ENCODE results near the gene CLIC3. TPM values are rescaled to one million over a fixed set of nuclear protein-coding genes. Genes with fewer than 3 reads are reported as not detected.

Gene CLIC3
- polyA plus RNA-seq, 2 donors = 351 to 474 TPM

- no peaks in the 10 kb centered on the region for H3K36me3 ChIP-seq (ENCODE audit: control insufficient read depth in 2 of 2, insufficient read depth in 2 of 2, low read length in 1 of 2)
- no peak overlapping the region for H3K4me3 ChIP-seq (ENCODE audit: low read depth in 1 of 2, low read length in 2 of 2)
- no peaks in the 10 kb centered on the region for H3K9me3 ChIP-seq (ENCODE audit: control insufficient read depth in 2 of 2, insufficient read depth in 1 of 2, low read depth in 1 of 2, low read length in 1 of 2)
- WGBS, 2 donors = 86 to 87% methylated on average over 11 of the region's 11 CpGs
- H3K27me3 ChIP-seq (ENCODE audit: control insufficient read depth in 1 of 2, insufficient read depth in 2 of 2, low read length in 2 of 2) = no peaks in the 10 kb centered on the region
- no peak overlapping the region for H3K27ac ChIP-seq (ENCODE audit: low read depth in 2 of 2, low read length in 1 of 2)
- H3K4me1 ChIP-seq (ENCODE audit: control insufficient read depth in 2 of 2, insufficient read depth in 2 of 2, low read length in 1 of 2) = peaks cover 6 to 17% of the 10 kb centered on the region in 2 donors
Measured at GRCh38 chr9:136962701-136963248, 33.6 kb downstream of the CLIC3 start.

- Histone ChIP-seq H3K36me3 (ENCODE audit: control insufficient read depth in 2 of 2, insufficient read depth in 2 of 2, low read length in 1 of 2) (no peaks in the 10 kb centered on the region), H3K27ac (ENCODE audit: low read depth in 2 of 2, low read length in 1 of 2) (no peak overlapping the region), H3K9me3 (ENCODE audit: control insufficient read depth in 2 of 2, insufficient read depth in 1 of 2, low read depth in 1 of 2, low read length in 1 of 2) (no peaks in the 10 kb centered on the region), H3K27me3 (ENCODE audit: control insufficient read depth in 1 of 2, insufficient read depth in 2 of 2, low read length in 2 of 2) (no peaks in the 10 kb centered on the region), H3K4me1 (ENCODE audit: control insufficient read depth in 2 of 2, insufficient read depth in 2 of 2, low read length in 1 of 2) (peaks cover 6 to 17% of the 10 kb centered on the region in 2 donors), H3K4me3 (ENCODE audit: low read depth in 1 of 2, low read length in 2 of 2) (no peak overlapping the region)
- WGBS, 2 donors = 95 to 96% methylated on average over 9 of the region's 9 CpGs
Measured at GRCh38 chr9:136962163-136962562, 34.2 kb downstream of the CLIC3 start.

GRCh38 chr9:136961279-136962065 is 34.9 kb downstream of the CLIC3 start:
- 50 to 57% methylated on average over 21 to 23 of the region's 23 CpGs for WGBS, 2 donors
- H3K27ac ChIP-seq (ENCODE audit: low read depth in 2 of 2, low read length in 1 of 2) = peak overlapping the region in 1 of 2 donors; percentile 26
- no peaks in the 10 kb centered on the region for H3K9me3 ChIP-seq (ENCODE audit: control insufficient read depth in 2 of 2, insufficient read depth in 1 of 2, low read depth in 1 of 2, low read length in 1 of 2)
- H3K4me3 ChIP-seq (ENCODE audit: low read depth in 1 of 2, low read length in 2 of 2) = no peak overlapping the region
- H3K36me3 ChIP-seq (ENCODE audit: control insufficient read depth in 2 of 2, insufficient read depth in 2 of 2, low read length in 1 of 2) = no peaks in the 10 kb centered on the region
- H3K4me1 ChIP-seq (ENCODE audit: control insufficient read depth in 2 of 2, insufficient read depth in 2 of 2, low read length in 1 of 2) = peaks cover 6 to 17% of the 10 kb centered on the region in 2 donors
- H3K27me3 ChIP-seq (ENCODE audit: control insufficient read depth in 1 of 2, insufficient read depth in 2 of 2, low read length in 2 of 2) = no peaks in the 10 kb centered on the region

- H3K4me3 ChIP-seq (ENCODE audit: low read depth in 1 of 2, low read length in 2 of 2) = no peak overlapping the region
- no peaks in the 10 kb centered on the region for H3K36me3 ChIP-seq (ENCODE audit: control insufficient read depth in 2 of 2, insufficient read depth in 2 of 2, low read length in 1 of 2)
- H3K9me3 ChIP-seq (ENCODE audit: control insufficient read depth in 2 of 2, insufficient read depth in 1 of 2, low read depth in 1 of 2, low read length in 1 of 2) = no peaks in the 10 kb centered on the region
- WGBS, 2 donors = 74 to 76% methylated on average over 15 of the region's 15 CpGs
- H3K4me1 ChIP-seq (ENCODE audit: control insufficient read depth in 2 of 2, insufficient read depth in 2 of 2, low read length in 1 of 2) = peaks cover 6 to 16% of the 10 kb centered on the region in 2 donors
- no peaks in the 10 kb centered on the region for H3K27me3 ChIP-seq (ENCODE audit: control insufficient read depth in 1 of 2, insufficient read depth in 2 of 2, low read length in 2 of 2)
- no peak overlapping the region for H3K27ac ChIP-seq (ENCODE audit: low read depth in 2 of 2, low read length in 1 of 2)
Measured at GRCh38 chr9:136960938-136961275, 35.5 kb downstream of the CLIC3 start.

- Histone ChIP-seq H3K36me3 (ENCODE audit: control insufficient read depth in 2 of 2, insufficient read depth in 2 of 2, low read length in 1 of 2) (no peaks in the 10 kb centered on the region), H3K4me3 (ENCODE audit: low read depth in 1 of 2, low read length in 2 of 2) (no peak overlapping the region), H3K9me3 (ENCODE audit: control insufficient read depth in 2 of 2, insufficient read depth in 1 of 2, low read depth in 1 of 2, low read length in 1 of 2) (no peaks in the 10 kb centered on the region), H3K4me1 (ENCODE audit: control insufficient read depth in 2 of 2, insufficient read depth in 2 of 2, low read length in 1 of 2) (peaks cover 6 to 15% of the 10 kb centered on the region in 2 donors), H3K27ac (ENCODE audit: low read depth in 2 of 2, low read length in 1 of 2) (no peak overlapping the region), H3K27me3 (ENCODE audit: control insufficient read depth in 1 of 2, insufficient read depth in 2 of 2, low read length in 2 of 2) (no peaks in the 10 kb centered on the region)
- WGBS, 2 donors = 81% methylated on average over 19 of the region's 19 CpGs
Measured at GRCh38 chr9:136960212-136960937, 36.0 kb downstream of the CLIC3 start.

- H3K36me3 ChIP-seq (ENCODE audit: control insufficient read depth in 2 of 2, insufficient read depth in 2 of 2, low read length in 1 of 2) = no peaks in the 10 kb centered on the region
- peaks cover 6 to 12% of the 10 kb centered on the region in 2 donors for H3K4me1 ChIP-seq (ENCODE audit: control insufficient read depth in 2 of 2, insufficient read depth in 2 of 2, low read length in 1 of 2)
- H3K9me3 ChIP-seq (ENCODE audit: control insufficient read depth in 2 of 2, insufficient read depth in 1 of 2, low read depth in 1 of 2, low read length in 1 of 2) = no peaks in the 10 kb centered on the region
- no peak overlapping the region for H3K4me3 ChIP-seq (ENCODE audit: low read depth in 1 of 2, low read length in 2 of 2)
- no peak overlapping the region for H3K27ac ChIP-seq (ENCODE audit: low read depth in 2 of 2, low read length in 1 of 2)
- 89% methylated on average over 26 to 28 of the region's 28 CpGs for WGBS, 2 donors
- no peaks in the 10 kb centered on the region for H3K27me3 ChIP-seq (ENCODE audit: control insufficient read depth in 1 of 2, insufficient read depth in 2 of 2, low read length in 2 of 2)
Measured at GRCh38 chr9:136958898-136959850, 37.2 kb downstream of the CLIC3 start.

- H3K9me3 ChIP-seq (ENCODE audit: control insufficient read depth in 2 of 2, insufficient read depth in 1 of 2, low read depth in 1 of 2, low read length in 1 of 2) = no peaks in the 10 kb centered on the region
- H3K36me3 ChIP-seq (ENCODE audit: control insufficient read depth in 2 of 2, insufficient read depth in 2 of 2, low read length in 1 of 2) = no peaks in the 10 kb centered on the region
- no peak overlapping the region for H3K27ac ChIP-seq (ENCODE audit: low read depth in 2 of 2, low read length in 1 of 2)
- H3K4me1 ChIP-seq (ENCODE audit: control insufficient read depth in 2 of 2, insufficient read depth in 2 of 2, low read length in 1 of 2) = peaks cover 6 to 9% of the 10 kb centered on the region in 2 donors
- H3K4me3 ChIP-seq (ENCODE audit: low read depth in 1 of 2, low read length in 2 of 2) = no peak overlapping the region
- no peaks in the 10 kb centered on the region for H3K27me3 ChIP-seq (ENCODE audit: control insufficient read depth in 1 of 2, insufficient read depth in 2 of 2, low read length in 2 of 2)
- WGBS, 2 donors = 85 to 95% methylated on average over 7 of the region's 7 CpGs
Measured at GRCh38 chr9:136958473-136958872, 37.9 kb downstream of the CLIC3 start.

GRCh38 chr9:136957901-136958300 is 38.5 kb downstream of the CLIC3 start:
- Histone ChIP-seq H3K4me1 (ENCODE audit: control insufficient read depth in 2 of 2, insufficient read depth in 2 of 2, low read length in 1 of 2) (peaks cover 6 to 9% of the 10 kb centered on the region in 2 donors), H3K27ac (ENCODE audit: low read depth in 2 of 2, low read length in 1 of 2) (no peak overlapping the region), H3K36me3 (ENCODE audit: control insufficient read depth in 2 of 2, insufficient read depth in 2 of 2, low read length in 1 of 2) (no peaks in the 10 kb centered on the region), H3K4me3 (ENCODE audit: low read depth in 1 of 2, low read length in 2 of 2) (no peak overlapping the region), H3K9me3 (ENCODE audit: control insufficient read depth in 2 of 2, insufficient read depth in 1 of 2, low read depth in 1 of 2, low read length in 1 of 2) (no peaks in the 10 kb centered on the region), H3K27me3 (ENCODE audit: control insufficient read depth in 1 of 2, insufficient read depth in 2 of 2, low read length in 2 of 2) (no peaks in the 10 kb centered on the region)
- WGBS, 2 donors = 92 to 93% methylated on average over 6 of the region's 6 CpGs

- H3K27me3 ChIP-seq (ENCODE audit: control insufficient read depth in 1 of 2, insufficient read depth in 2 of 2, low read length in 2 of 2) = no peaks in the 10 kb centered on the region
- WGBS, 2 donors = 93 to 97% methylated on average over 1 of the region's 1 CpG
- H3K9me3 ChIP-seq (ENCODE audit: control insufficient read depth in 2 of 2, insufficient read depth in 1 of 2, low read depth in 1 of 2, low read length in 1 of 2) = no peaks in the 10 kb centered on the region
Measured at GRCh38 chr9:136957461-136957860, 38.9 kb downstream of the CLIC3 start.

More at GRCh38 chr9:136957461-136957860, 38.9 kb downstream of the CLIC3 start:
- no peak overlapping the region for H3K4me3 ChIP-seq (ENCODE audit: low read depth in 1 of 2, low read length in 2 of 2)
- H3K27ac ChIP-seq (ENCODE audit: low read depth in 2 of 2, low read length in 1 of 2) = no peak overlapping the region
- H3K36me3 ChIP-seq (ENCODE audit: control insufficient read depth in 2 of 2, insufficient read depth in 2 of 2, low read length in 1 of 2) = no peaks in the 10 kb centered on the region
- H3K4me1 ChIP-seq (ENCODE audit: control insufficient read depth in 2 of 2, insufficient read depth in 2 of 2, low read length in 1 of 2) = peaks cover 6 to 9% of the 10 kb centered on the region in 2 donors

Data from esophagus (tissue), 2 donors.